Loucy (cell line): Measurements from ENCODE around the gene TOP2A.

Source experiments
- EZH2phosphoT487 ChIP-seq: fragments of 200-600 bp; IDR thresholded peaks from 2 replicates; pipeline ENCODE4 v1.6.1; 2018; ENCODE audit warnings: antibody characterized with exemption, mild to moderate bottlenecking, moderate library complexity, borderline replicate concordance
- TF ChIP-seq, protein P1 (sequence below): fragments of 200-600 bp; sonication (generic); conservative IDR thresholded peaks from 2 replicates; pipeline ENCODE4 v1.5.1; 2014; ENCODE audit warnings: mild to moderate bottlenecking, antibody characterized with exemption, low read length

DNA sequence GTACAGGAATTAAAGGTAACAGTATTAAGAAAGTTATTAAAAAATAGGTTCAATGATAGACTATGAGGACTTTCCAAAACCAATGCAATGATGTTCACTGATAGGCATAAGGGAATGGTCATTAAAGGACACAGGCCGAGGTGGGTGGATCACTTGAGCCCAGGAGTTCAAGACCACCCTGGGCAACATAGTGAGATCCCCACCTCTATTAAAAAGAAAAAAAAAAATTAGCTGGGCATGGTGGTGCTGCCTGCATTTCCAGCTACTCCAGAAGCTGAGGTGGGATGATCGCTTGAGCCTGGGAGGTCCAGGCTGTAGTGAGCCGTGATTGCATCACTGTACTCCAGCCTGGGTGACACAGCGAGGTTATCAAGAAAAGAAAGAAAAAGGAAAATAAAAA, 5.9 kb downstream of the TOP2A start:
- TF ChIP-seq, protein P1, sequence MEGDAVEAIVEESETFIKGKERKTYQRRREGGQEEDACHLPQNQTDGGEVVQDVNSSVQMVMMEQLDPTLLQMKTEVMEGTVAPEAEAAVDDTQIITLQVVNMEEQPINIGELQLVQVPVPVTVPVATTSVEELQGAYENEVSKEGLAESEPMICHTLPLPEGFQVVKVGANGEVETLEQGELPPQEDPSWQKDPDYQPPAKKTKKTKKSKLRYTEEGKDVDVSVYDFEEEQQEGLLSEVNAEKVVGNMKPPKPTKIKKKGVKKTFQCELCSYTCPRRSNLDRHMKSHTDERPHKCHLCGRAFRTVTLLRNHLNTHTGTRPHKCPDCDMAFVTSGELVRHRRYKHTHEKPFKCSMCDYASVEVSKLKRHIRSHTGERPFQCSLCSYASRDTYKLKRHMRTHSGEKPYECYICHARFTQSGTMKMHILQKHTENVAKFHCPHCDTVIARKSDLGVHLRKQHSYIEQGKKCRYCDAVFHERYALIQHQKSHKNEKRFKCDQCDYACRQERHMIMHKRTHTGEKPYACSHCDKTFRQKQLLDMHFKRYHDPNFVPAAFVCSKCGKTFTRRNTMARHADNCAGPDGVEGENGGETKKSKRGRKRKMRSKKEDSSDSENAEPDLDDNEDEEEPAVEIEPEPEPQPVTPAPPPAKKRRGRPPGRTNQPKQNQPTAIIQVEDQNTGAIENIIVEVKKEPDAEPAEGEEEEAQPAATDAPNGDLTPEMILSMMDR, result no peak
- no peak for TF ChIP-seq EZH2phosphoT487
